Naive thymus-derived CD4-positive, alpha-beta T cell (primary cell): ENCODE data around the gene CAB39. TPM values are rescaled to one million over a fixed set of nuclear protein-coding genes. Genes with fewer than 3 reads are reported as not detected.

Experiments
- ATAC-seq: fragments of 150-1000 bp; cut with Tn5 transposase; 2 replicates; pipeline ENCODE4 v1.10.0; 2021; ENCODE audit warnings: mild to moderate bottlenecking, moderate library complexity
- CTCF ChIA-PET: fragments of 350-600 bp; sonication (Branson Sonifier 250); formaldehyde crosslinking; loops from one replicate; lab custom pipeline; 2021; ENCODE audit warnings: antibody characterized with exemption; lab: Charles Lee
- POLR2A ChIA-PET: fragments of 350-600 bp; sonication (Branson Sonifier 250); formaldehyde crosslinking; loops from one replicate; lab custom pipeline; 2021; ENCODE audit warnings: antibody characterized with exemption, inconsistent platforms; lab: Charles Lee
- DNase-seq, 9 donors: peaks; one replicate each; pipeline versions ENCODE4 v3.0.0 to v3.0.0-alpha.2; 2020 to 2022; ENCODE audit warnings: mixed read lengths in 1 of 9
- H3K27ac ChIP-seq: one replicate; pipeline ENCODE4 v1.7.0; 2013; ENCODE audit warnings: mild to moderate bottlenecking, low read depth, low read length, moderate library complexity
- H3K27me3 ChIP-seq, 2 donors: one replicate each; pipeline ENCODE4 v1.7.0; 2013; ENCODE audit warnings: low read length in 2 of 2, mild to moderate bottlenecking in 2 of 2, moderate library complexity in 2 of 2; ENCODE audit not compliant: control insufficient read depth in 2 of 2, insufficient read depth in 2 of 2
- H3K36me3 ChIP-seq, 3 experiments: 1 replicate in 2 of 3; 2 replicates in 1 of 3; pipeline ENCODE4 v1.7.0; 2013; ENCODE audit warnings: low read length in 3 of 3, mild to moderate bottlenecking in 3 of 3, moderate library complexity in 1 of 3; ENCODE audit not compliant: insufficient read depth in 3 of 3, control insufficient read depth in 2 of 3
- H3K4me1 ChIP-seq, 2 donors: one replicate each; pipeline ENCODE4 v1.7.0; 2013; ENCODE audit warnings: low read length in 2 of 2, mild to moderate bottlenecking in 2 of 2, moderate library complexity in 1 of 2; ENCODE audit not compliant: control insufficient read depth in 2 of 2, insufficient read depth in 2 of 2
- H3K4me3 ChIP-seq: 2 replicates; pipeline ENCODE4 v1.7.0; 2013; ENCODE audit warnings: mild to moderate bottlenecking, low read length
- H3K9me3 ChIP-seq, 3 experiments: 1 replicate in 2 of 3; 2 replicates in 1 of 3; pipeline ENCODE4 v1.7.0; 2013; ENCODE audit warnings: low read length in 3 of 3; ENCODE audit not compliant: control insufficient read depth in 2 of 3
- H3K27ac Mint-ChIP-seq, 9 donors: one replicate each; pipeline ENCODE4 v1.8.0; 2020 to 2022; ENCODE audit warnings: mixed read lengths in 9 of 9, mild to moderate bottlenecking in 8 of 9, moderate library complexity in 5 of 9, inconsistent platforms in 2 of 9
- H3K27me3 Mint-ChIP-seq, 5 donors: one replicate each; pipeline ENCODE4 v1.8.0; 2021 to 2022; ENCODE audit warnings: mixed read lengths in 5 of 5, mild to moderate bottlenecking in 1 of 5
- H3K36me3 Mint-ChIP-seq, 5 donors: one replicate each; pipeline ENCODE4 v1.8.0; 2020 to 2022; ENCODE audit warnings: mixed read lengths in 5 of 5, mild to moderate bottlenecking in 3 of 5, inconsistent platforms in 1 of 5
- H3K4me1 Mint-ChIP-seq, 7 donors: one replicate each; pipeline ENCODE4 v1.8.0; 2020 to 2022; ENCODE audit warnings: mixed read lengths in 7 of 7, mild to moderate bottlenecking in 3 of 7, inconsistent platforms in 1 of 7
- H3K4me3 Mint-ChIP-seq, 10 donors: one replicate each; pipeline ENCODE4 v1.8.0; 2020 to 2022; ENCODE audit warnings: mild to moderate bottlenecking in 10 of 10, mixed read lengths in 10 of 10, moderate library complexity in 6 of 10, inconsistent platforms in 2 of 10
- H3K9me3 Mint-ChIP-seq, 11 donors: one replicate each; pipeline ENCODE4 v1.8.0; 2020 to 2022; ENCODE audit warnings: mixed read lengths in 11 of 11, mild to moderate bottlenecking in 4 of 11, inconsistent platforms in 1 of 11, moderate library complexity in 1 of 11
- intact Hi-C, 2 donors: fragments of 100-400 bp; cut with micrococcal nuclease; formaldehyde crosslinking; loops; one replicate each; pipeline ENCODE4 v1.15.1; 2023
- polyA plus RNA-seq, 2 donors: library from polyadenylated mRNA; unstranded; fragments of 300-500 nt; fragmentation: Illumina TruSeq; gene quantifications; one replicate each; pipeline ENCODE4 v1.2.3, GENCODE V29; 2021
- total RNA-seq, 6 experiments: library from RNA in 5 of 6; stranded (reverse) in 5 of 6; gene quantifications; 1 replicate in 5 of 6; 2 replicates in 1 of 6; pipeline ENCODE4 v1.2.3 and lab custom pipeline; 2021 to 2026

CAB39 gene
- total and polyA plus RNA-seq, 7 experiments from 2014 or later = 71.0 to 186 (median 79.4) TPM

- ChIA-PET CTCF (interaction anchor here (0.5 kb wide), 1 partner anchor 12 kb away, joined by 3 read pairs; no protein-coding TSS in a partner anchor), POLR2A (no interaction called here)
- Histone ChIP-seq H3K4me1 (peaks cover 0 to 2% of the 10 kb centered on the region in 2 donors), H3K36me3 (no peaks in the 10 kb centered on the region), H3K27ac (no peak overlapping the region), H3K4me3 (no peak overlapping the region), H3K27me3 (no peaks in the 10 kb centered on the region), H3K9me3 (no peaks in the 10 kb centered on the region)
- intact Hi-C loops = no loop called here
- peaks cover 0 to 8% (median 4%) of the 10 kb centered on the region in 11 donors for H3K9me3 Mint-ChIP-seq
- peaks cover 0 to 39% (median 10%) of the 10 kb centered on the region in 5 donors for H3K27me3 Mint-ChIP-seq
- DNase-seq (no peak), ATAC-seq (no peak)
- peaks cover 0 to 4% (median 0%) of the 10 kb centered on the region in 5 donors for H3K36me3 Mint-ChIP-seq
- H3K27ac Mint-ChIP-seq = no peak overlapping the region
- H3K4me3 Mint-ChIP-seq = no peak overlapping the region
- H3K4me1 Mint-ChIP-seq = peaks cover 4 to 14% (median 5%) of the 10 kb centered on the region in 7 donors
Measured at GRCh38 chr2:230843132-230843531, 130.5 kb downstream of the CAB39 start.

GRCh38 chr2:230846360-230846759 lies 133.7 kb downstream of the CAB39 start:
- POLR2A ChIA-PET = no interaction called here
- peaks cover 0 to 4% (median 0%) of the 10 kb centered on the region in 11 donors for H3K9me3 Mint-ChIP-seq
- peaks cover 3 to 12% (median 6%) of the 10 kb centered on the region in 7 donors for H3K4me1 Mint-ChIP-seq
- peaks cover 10 to 54% (median 27%) of the 10 kb centered on the region in 5 donors for H3K27me3 Mint-ChIP-seq
- Histone ChIP-seq H3K4me3 (no peak overlapping the region), H3K27me3 (no peaks in the 10 kb centered on the region), H3K36me3 (no peaks in the 10 kb centered on the region), H3K9me3 (no peaks in the 10 kb centered on the region), H3K4me1 (peaks cover 0 to 3% of the 10 kb centered on the region in 2 donors), H3K27ac (no peak overlapping the region)
- H3K27ac Mint-ChIP-seq = no peak overlapping the region
- no peak for DNase-seq
- intact Hi-C loops = no loop called here
- H3K4me3 Mint-ChIP-seq = no peak overlapping the region
- CTCF ChIA-PET = interaction anchor here (1.3 to 2.5 kb wide), 3 partner anchors 22 to 141 kb away, joined by 3 to 20 read pairs (median 4); no protein-coding TSS in a partner anchor
- H3K36me3 Mint-ChIP-seq = no peaks in the 10 kb centered on the region
- ATAC-seq = no peak

GRCh38 chr2:230847883-230848388 lies 135.3 kb downstream of the CAB39 start:
- Histone ChIP-seq H3K4me1 (peaks cover 0 to 3% of the 10 kb centered on the region in 2 donors), H3K27ac (no peak overlapping the region), H3K9me3 (no peaks in the 10 kb centered on the region), H3K36me3 (no peaks in the 10 kb centered on the region), H3K27me3 (no peaks in the 10 kb centered on the region), H3K4me3 (no peak overlapping the region)
- ChIA-PET CTCF (interaction anchor here (0.7 to 2.8 kb wide), 7 partner anchors 13 to 205 kb away, joined by 3 to 20 read pairs (median 3); no protein-coding TSS in a partner anchor), POLR2A (interaction anchor here (0.9 kb wide), 1 partner anchor 139 kb away, joined by 4 read pairs; no protein-coding TSS in a partner anchor)
- intact Hi-C loops = loop anchor here (1.0 to 2.0 kb wide), 5 partner anchors 16 to 139 kb away; partner anchors contain the start of gene ITM2C (in 1 of the 2)
- Mint-ChIP-seq H3K9me3 (peaks cover 0 to 4% (median 0%) of the 10 kb centered on the region in 11 donors), H3K27me3 (peaks cover 10 to 58% (median 32%) of the 10 kb centered on the region in 5 donors), H3K4me3 (peak overlapping the region in 3 of 10 donors; percentile 18 to 68 (median 37)), H3K4me1 (peaks cover 3 to 12% (median 6%) of the 10 kb centered on the region in 7 donors), H3K36me3 (no peaks in the 10 kb centered on the region), H3K27ac (peak overlapping the region in 1 of 9 donors; percentile 18)
- DNase-seq (peak; percentile 53 to 90 (median 75)), ATAC-seq (peak; percentile 94)

- H3K27ac Mint-ChIP-seq = peak overlapping the region in 3 of 9 donors; percentile 29 to 46 (median 45)
- ATAC-seq (peak; percentile 64), DNase-seq (peak in 8 of 9 donors; percentile 46 to 82 (median 56))
- POLR2A ChIA-PET = no interaction called here
- peaks cover 3 to 12% (median 6%) of the 10 kb centered on the region in 7 donors for H3K4me1 Mint-ChIP-seq
- intact Hi-C loops = loop anchor here in 1 of 2 donors (2.0 kb wide), 1 partner anchor 55 kb away; no protein-coding TSS in a partner anchor
- Histone ChIP-seq H3K27ac (no peak overlapping the region), H3K4me3 (no peak overlapping the region), H3K36me3 (no peaks in the 10 kb centered on the region), H3K9me3 (no peaks in the 10 kb centered on the region), H3K27me3 (no peaks in the 10 kb centered on the region), H3K4me1 (peaks cover 0 to 3% of the 10 kb centered on the region in 2 donors)
- H3K27me3 Mint-ChIP-seq = peaks cover 10 to 74% (median 38%) of the 10 kb centered on the region in 5 donors
- no peaks in the 10 kb centered on the region for H3K36me3 Mint-ChIP-seq
- CTCF ChIA-PET = interaction anchor here (0.7 to 2.8 kb wide), 7 partner anchors 11 to 156 kb away, joined by 3 to 11 read pairs (median 4); no protein-coding TSS in a partner anchor
- peaks cover 0 to 4% (median 0%) of the 10 kb centered on the region in 11 donors for H3K9me3 Mint-ChIP-seq
- H3K4me3 Mint-ChIP-seq = no peak overlapping the region
Measured at GRCh38 chr2:230849633-230850357, 137.2 kb downstream of the CAB39 start.

GRCh38 chr2:230850358-230850658 lies 137.7 kb downstream of the CAB39 start:
- Mint-ChIP-seq H3K4me3 (no peak overlapping the region), H3K4me1 (peaks cover 3 to 12% (median 6%) of the 10 kb centered on the region in 7 donors), H3K9me3 (peaks cover 0 to 4% (median 0%) of the 10 kb centered on the region in 11 donors), H3K27ac (peak overlapping the region in 2 of 9 donors; percentile 29 to 45), H3K36me3 (no peaks in the 10 kb centered on the region), H3K27me3 (peaks cover 12 to 73% (median 37%) of the 10 kb centered on the region in 5 donors)
- no peak overlapping the region for H3K4me3 ChIP-seq
- intact Hi-C loops = no loop called here
- DNase-seq (no peak), ATAC-seq (no peak)
- H3K27ac ChIP-seq = no peak overlapping the region
- H3K27me3 ChIP-seq = no peaks in the 10 kb centered on the region
- no peaks in the 10 kb centered on the region for H3K36me3 ChIP-seq
- ChIA-PET CTCF (interaction anchor here (0.6 to 1.8 kb wide), 2 partner anchors 137 to 690 kb away, joined by 7 to 9 read pairs; no protein-coding TSS in a partner anchor), POLR2A (no interaction called here)
- peaks cover 0 to 3% of the 10 kb centered on the region in 2 donors for H3K4me1 ChIP-seq
- no peaks in the 10 kb centered on the region for H3K9me3 ChIP-seq

GRCh38 chr2:230852113-230852512 lies 139.5 kb downstream of the CAB39 start:
- Mint-ChIP-seq H3K27ac (no peak overlapping the region), H3K4me3 (no peak overlapping the region), H3K27me3 (peaks cover 27 to 77% (median 46%) of the 10 kb centered on the region in 5 donors), H3K36me3 (no peaks in the 10 kb centered on the region), H3K9me3 (peaks cover 0 to 4% (median 0%) of the 10 kb centered on the region in 11 donors), H3K4me1 (peaks cover 3 to 12% (median 6%) of the 10 kb centered on the region in 7 donors)
- ATAC-seq (no peak), DNase-seq (no peak)
- H3K36me3 ChIP-seq = no peaks in the 10 kb centered on the region
- no peak overlapping the region for H3K4me3 ChIP-seq
- ChIA-PET POLR2A (no interaction called here), CTCF (interaction anchor here (0.8 to 1.8 kb wide), 3 partner anchors 52 to 248 kb away, joined by 3 to 9 read pairs (median 3); no protein-coding TSS in a partner anchor)
- H3K27ac ChIP-seq = no peak overlapping the region
- intact Hi-C loops = no loop called here
- no peaks in the 10 kb centered on the region for H3K9me3 ChIP-seq
- no peaks in the 10 kb centered on the region for H3K27me3 ChIP-seq
- peaks cover 0 to 3% of the 10 kb centered on the region in 2 donors for H3K4me1 ChIP-seq
